Retinal pigment epithelial cell (primary cell): ENCODE data around the gene STS.

Experiments
- DNase-seq: peaks from one replicate; pipeline ENCODE4 v3.0.0-alpha.2; 2010; ENCODE audit warnings: low read depth
- H3K4me3 ChIP-seq: 2 replicates; pipeline ENCODE4 v1.5.1; 2011; ENCODE audit warnings: mild to moderate bottlenecking, low read length, control low read depth, moderate library complexity
- CTCF ChIP-seq: conservative IDR thresholded peaks from 2 replicates; pipeline ENCODE4 v1.5.1; 2011; ENCODE audit warnings: low read depth, low read length, control low read depth, inconsistent platforms

STS gene

GRCh38 chrX:7139202-7140081, 8.1 kb upstream of the STS start:
- no peak for DNase-seq
- H3K4me3 ChIP-seq: no peak overlapping the region
- TF ChIP-seq CTCF: no peak

GRCh38 chrX:7143076-7143475, 4.4 kb upstream of the STS start:
- no peak for DNase-seq
- no peak for TF ChIP-seq CTCF
- no peak overlapping the region for H3K4me3 ChIP-seq

DNA sequence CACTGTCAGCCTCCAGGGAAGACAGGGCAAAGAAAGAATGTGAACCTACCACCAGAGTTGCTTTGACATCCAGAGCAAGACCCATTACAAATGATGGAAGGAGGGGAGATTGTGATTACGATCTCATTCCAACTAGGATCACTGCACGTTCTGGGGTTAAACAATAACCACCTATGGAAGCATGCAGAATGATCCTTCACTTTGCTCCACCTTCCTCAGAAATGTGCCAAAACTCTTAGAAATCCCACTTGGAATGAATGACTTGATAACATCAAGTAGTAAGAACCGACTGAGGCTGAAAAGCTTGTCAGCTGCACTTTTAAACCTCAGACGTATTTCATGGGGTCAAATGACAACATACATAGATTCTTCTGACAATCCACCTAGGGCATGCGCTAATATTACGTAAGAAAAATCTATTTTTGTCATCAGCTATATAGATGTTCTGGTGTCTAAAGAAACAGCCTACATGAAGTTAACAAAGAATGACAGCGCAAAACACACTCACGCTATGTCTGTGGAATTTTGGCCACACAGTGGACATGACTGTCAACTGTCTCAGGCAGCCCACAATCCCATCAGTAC, 3.5 kb upstream of the STS start:
- DNase-seq: no peak
- H3K4me3 ChIP-seq: no peak overlapping the region
- no peak for TF ChIP-seq CTCF

GRCh38 chrX:7145454-7145853, 2.1 kb upstream of the STS start:
- TF ChIP-seq CTCF: no peak
- no peak overlapping the region for H3K4me3 ChIP-seq
- DNase-seq: no peak

DNA sequence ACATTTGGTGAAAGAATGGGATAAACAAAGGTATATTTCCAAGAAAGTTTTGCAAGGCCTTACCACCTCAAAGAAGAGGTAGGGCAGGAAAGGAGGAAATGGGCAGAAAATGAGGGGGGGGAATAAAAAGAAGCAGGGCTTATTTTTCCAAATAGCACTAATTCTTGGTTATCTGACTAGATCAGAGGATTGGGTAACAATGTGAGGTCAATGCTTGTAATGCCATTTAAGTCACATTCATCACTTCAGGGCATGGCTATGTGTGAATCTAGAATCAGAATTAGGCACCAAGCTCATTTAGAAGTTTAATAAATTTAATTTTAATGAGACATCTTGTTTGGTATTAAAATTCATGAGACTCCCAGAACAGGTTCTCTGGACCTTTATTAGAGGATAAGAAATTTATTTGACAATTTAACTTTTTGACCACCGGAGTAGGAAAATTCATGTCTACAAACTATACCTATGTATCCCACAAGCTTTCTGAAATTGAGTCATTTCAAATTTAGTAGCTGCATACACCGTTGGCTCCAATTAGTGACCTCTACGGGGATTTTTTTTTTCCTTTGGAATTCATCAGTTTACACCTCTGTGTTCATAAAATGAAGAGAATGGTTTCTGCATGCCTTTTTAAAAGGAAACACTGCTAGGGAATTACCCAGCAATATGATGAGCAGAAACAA, 1.4 kb upstream of the STS start:
- no peak for TF ChIP-seq CTCF
- no peak overlapping the region for H3K4me3 ChIP-seq
- no peak for DNase-seq

DNA sequence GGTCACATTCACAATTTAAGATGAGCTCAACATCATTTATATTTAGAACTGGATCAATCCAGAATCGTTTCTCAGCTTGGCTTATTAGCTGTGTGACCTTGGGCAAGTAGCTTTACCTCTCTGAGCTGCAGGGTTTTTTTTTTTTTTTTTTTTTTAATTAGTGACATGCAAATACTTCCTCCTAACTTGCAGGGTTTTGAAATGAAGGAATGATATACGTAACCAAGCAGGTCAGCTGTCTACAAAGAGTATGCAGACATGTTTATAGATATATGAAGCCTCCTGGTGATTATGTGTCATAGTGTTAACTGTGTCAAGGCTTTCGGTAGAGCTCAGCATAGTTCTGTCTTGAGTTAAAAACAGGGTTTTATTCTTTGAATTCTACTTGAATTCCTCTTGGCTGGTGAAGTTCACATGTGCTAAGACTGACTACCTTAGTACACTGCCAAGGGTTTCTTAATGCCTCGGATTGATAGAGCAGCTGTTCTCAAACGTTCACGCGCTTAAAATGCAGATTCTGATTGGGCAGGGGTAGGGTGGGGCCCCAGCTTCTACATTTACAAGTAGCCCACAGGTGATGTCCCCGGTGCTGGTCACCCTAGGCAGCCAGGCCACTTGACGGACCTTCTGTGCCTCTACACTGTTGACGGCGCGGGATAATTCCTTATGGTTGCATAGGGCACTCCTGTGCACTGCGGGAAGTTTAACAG, 654 bp upstream of the STS start:
- DNase-seq: no peak
- H3K4me3 ChIP-seq: peak overlapping the region; percentile 84
- no peak for TF ChIP-seq CTCF
